ENCODE measurements around the gene PIGS.

PIGS gene

GRCh38 chr17:28571361-28572122, at the start of gene PIGS:
Gene PIGS (minus strand): TSS chr17:28571524. CDS start chr17:28571496, 28 bp downstream.
- Histone ChIP-seq H3K27me3 (no peaks in the 10 kb centered on the region), H3K9me3 (no peaks in the 10 kb centered on the region), H3K27ac (peak within 1 kb of the TSS; percentile 87 to 93), H3K36me3 (peaks cover 0 to 6% (median 0%) of the 10 kb centered on the region in 3 donors), H3K4me3 (peak within 1 kb of the TSS; percentile 97), H3K4me1 (peaks cover 0 to 27% (median 21%) of the 10 kb centered on the region in 4 donors)
- intact Hi-C loops (cut with DNase I; ENCODE audit: low total_unique reads), result no loop called here
- peak; percentile 93 to 97 for DNase-seq
- no peak for TF ChIP-seq CTCF (IDR thresholded peaks at IDR 0.05)

- no peak for TF ChIP-seq CTCF (IDR thresholded peaks at IDR 0.05)
- no peak for DNase-seq
- Histone ChIP-seq H3K36me3 (peaks cover 93 to 100% (median 99%) of the 10 kb centered on the region in 3 donors), H3K4me3 (no peak overlapping the region), H3K9me3 (no peaks in the 10 kb centered on the region), H3K4me1 (no peaks in the 10 kb centered on the region), H3K27ac (no peak overlapping the region), H3K27me3 (no peaks in the 10 kb centered on the region)
- intact Hi-C loops (cut with DNase I; ENCODE audit: low total_unique reads), result no loop called here
Observed at GRCh38 chr17:28620010-28620409, 48.7 kb upstream of the PIGS start.

- Histone ChIP-seq H3K27me3 (no peaks in the 10 kb centered on the region), H3K4me1 (no peaks in the 10 kb centered on the region), H3K4me3 (no peak overlapping the region), H3K9me3 (no peaks in the 10 kb centered on the region), H3K27ac (no peak overlapping the region), H3K36me3 (peaks cover 88 to 100% (median 89%) of the 10 kb centered on the region in 3 donors)
- intact Hi-C loops (cut with DNase I; ENCODE audit: low total_unique reads), result no loop called here
- no peak for TF ChIP-seq CTCF (IDR thresholded peaks at IDR 0.05)
- DNase-seq, result no peak
Observed at GRCh38 chr17:28618464-28618863, 47.1 kb upstream of the PIGS start.

GRCh38 chr17:28616281-28616680, 45.0 kb upstream of the PIGS start:
- Histone ChIP-seq H3K27me3 (no peaks in the 10 kb centered on the region), H3K36me3 (peaks cover 67 to 90% (median 68%) of the 10 kb centered on the region in 3 donors), H3K27ac (no peak overlapping the region)

GRCh38 chr17:28615260-28615940, 44.1 kb upstream of the PIGS start:
- Histone ChIP-seq H3K36me3 (peaks cover 58 to 90% (median 59%) of the 10 kb centered on the region in 3 donors), H3K27ac (no peak overlapping the region), H3K4me3 (no peak overlapping the region), H3K27me3 (no peaks in the 10 kb centered on the region), H3K4me1 (no peaks in the 10 kb centered on the region), H3K9me3 (no peaks in the 10 kb centered on the region)
- intact Hi-C loops (cut with DNase I; ENCODE audit: low total_unique reads), result no loop called here
- no peak for DNase-seq
- no peak for TF ChIP-seq CTCF (IDR thresholded peaks at IDR 0.05)

More at GRCh38 chr17:28616281-28616680, 45.0 kb upstream of the PIGS start:
- Histone ChIP-seq H3K9me3 (no peaks in the 10 kb centered on the region), H3K4me1 (no peaks in the 10 kb centered on the region), H3K4me3 (no peak overlapping the region)
- intact Hi-C loops (cut with DNase I; ENCODE audit: low total_unique reads), result no loop called here
- no peak for DNase-seq
- no peak for TF ChIP-seq CTCF (IDR thresholded peaks at IDR 0.05)

Measured in tibial artery (tissue), 4 donors.